NCI-H1436 (cell line): ENCODE measurements around the gene PTTG1IP.

Source experiments
- DNase-seq: peaks from one replicate; lab custom pipeline; 2025; lab: John Stamatoyannopoulos, UW

The PTTG1IP gene

DNA sequence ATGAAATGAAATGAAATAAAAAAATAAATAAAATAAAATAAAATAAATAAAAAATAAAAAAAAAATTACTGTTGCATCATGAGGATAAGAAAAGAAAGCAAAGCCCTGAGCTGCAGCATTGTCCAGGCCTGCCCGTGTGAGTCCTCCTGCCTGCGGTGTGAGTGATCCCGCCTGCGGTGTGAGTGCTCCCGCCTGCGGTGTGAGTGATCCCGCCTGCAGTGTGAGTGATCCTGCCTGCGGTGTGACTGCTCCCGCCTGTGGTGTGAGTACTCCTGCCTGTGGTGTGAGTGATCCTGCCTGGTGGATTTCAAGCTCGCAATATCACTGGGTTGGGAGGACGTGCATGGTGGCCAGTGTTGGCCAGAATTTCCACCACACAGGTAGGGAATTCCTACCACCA lies 22.4 kb upstream of the PTTG1IP start:
- DNase-seq, result no peak

- DNase-seq, result no peak
These were observed 21.3 kb upstream of the PTTG1IP start for GRCh38 chr21:44894687-44895302.

- DNase-seq, result no peak
These were observed 20.6 kb upstream of the PTTG1IP start for GRCh38 chr21:44893948-44894656.

GRCh38 chr21:44893278-44893556 lies 19.7 kb upstream of the PTTG1IP start:
- DNase-seq, result no peak

DNA sequence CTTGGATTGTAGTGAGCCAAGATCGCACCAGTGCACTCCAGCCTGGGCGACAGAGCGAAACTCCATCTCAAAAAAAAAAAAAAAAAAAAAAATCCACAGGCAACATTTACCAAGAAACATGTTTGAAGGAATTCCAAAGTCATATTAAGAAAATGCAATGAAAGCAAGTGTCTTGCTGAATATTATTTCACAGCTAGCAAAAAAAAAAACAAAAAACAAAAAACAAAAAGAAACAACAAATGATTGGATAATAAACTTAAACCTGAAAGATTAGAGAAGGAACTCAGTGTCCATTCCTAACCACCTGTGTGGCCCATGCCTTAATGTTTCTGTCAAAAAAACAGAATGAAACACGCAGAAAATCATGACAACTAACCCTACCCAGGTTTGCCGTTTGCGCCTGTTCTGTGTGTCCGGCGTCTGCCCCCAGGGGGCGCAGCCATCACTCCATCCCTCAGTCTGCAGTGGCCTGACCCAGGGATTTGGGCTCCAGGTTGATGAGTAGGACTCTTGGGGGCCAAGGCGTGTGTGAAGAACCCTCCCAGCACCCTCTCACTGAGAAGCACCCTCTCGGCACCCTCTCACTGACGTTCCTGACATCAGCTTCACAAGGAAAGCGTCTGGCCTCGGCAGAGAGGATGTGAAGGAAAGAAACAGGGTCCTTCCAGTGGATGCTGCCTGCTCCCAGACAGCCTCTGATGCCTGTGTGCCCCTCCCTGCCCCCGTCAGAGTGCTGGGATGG lies 19.2 kb upstream of the PTTG1IP start:
- no peak for DNase-seq

DNA sequence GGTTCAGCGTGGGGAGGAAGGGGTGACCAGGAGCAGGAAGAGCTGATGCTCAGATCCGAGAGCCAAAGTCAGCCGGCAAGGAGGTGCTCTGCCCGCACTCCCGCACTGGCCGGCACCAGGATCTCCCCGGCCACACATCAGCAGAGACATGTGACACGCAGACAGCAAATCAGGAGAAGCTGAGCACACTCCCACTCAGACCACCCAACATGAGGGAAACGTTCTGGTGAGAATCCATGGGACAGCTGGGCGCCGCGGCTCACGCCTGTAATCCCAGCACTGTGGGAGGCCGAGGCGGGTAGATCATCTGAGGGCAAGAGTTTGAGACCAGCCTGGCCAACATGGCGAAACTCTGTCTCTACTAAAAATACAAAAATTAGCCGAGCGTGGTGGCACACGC lies 18.6 kb upstream of the PTTG1IP start:
- DNase-seq, result no peak

DNA sequence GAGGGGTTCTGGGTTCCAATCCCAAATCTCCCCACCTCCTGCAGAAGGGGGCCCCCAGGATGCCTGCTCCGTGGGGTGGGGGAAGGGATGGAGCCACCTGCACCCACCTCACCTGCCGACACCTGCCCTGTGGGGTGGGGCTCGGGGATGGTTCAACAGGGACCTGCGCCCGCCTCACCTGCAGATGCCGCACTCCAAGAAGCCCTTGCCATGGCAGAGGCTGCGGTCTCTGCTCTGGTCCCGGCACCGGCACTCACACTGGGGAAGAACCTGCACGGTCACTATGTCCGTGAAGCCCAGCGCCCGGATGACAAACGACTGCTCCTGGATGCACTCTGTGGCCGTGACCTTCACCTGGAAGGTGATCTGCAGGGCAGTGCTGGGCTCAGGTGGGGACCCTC lies 18.1 kb upstream of the PTTG1IP start:
- DNase-seq, result no peak

DNA sequence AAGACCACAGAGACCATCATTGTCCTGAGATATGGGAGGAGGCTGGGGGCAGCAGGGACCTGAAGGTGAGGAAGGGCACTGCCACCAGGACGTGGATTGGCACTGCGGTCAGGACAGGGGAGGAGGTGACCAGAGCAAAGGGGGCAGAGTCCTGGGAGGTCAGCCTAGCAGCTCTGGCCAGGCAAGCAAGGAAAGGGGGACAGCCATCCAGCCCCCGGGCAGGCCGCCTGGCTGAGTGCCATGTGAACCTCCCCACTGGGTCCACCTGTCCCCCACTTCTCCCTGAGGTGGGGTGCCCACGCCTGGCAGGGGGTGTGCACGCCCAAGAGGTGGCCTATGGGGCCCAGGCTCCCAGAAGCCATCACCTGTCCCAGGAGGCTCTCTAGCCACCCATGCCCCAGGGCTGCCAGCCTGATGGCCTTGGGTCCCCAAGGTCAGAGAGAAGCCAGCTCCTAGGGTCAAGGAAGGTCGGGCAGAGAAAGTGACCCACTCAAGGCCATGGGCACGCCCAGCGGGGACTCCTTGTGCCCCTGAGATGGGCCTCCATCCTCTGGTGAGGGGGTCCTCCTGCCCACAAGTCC lies 17.6 kb upstream of the PTTG1IP start:
- DNase-seq, result no peak

DNA sequence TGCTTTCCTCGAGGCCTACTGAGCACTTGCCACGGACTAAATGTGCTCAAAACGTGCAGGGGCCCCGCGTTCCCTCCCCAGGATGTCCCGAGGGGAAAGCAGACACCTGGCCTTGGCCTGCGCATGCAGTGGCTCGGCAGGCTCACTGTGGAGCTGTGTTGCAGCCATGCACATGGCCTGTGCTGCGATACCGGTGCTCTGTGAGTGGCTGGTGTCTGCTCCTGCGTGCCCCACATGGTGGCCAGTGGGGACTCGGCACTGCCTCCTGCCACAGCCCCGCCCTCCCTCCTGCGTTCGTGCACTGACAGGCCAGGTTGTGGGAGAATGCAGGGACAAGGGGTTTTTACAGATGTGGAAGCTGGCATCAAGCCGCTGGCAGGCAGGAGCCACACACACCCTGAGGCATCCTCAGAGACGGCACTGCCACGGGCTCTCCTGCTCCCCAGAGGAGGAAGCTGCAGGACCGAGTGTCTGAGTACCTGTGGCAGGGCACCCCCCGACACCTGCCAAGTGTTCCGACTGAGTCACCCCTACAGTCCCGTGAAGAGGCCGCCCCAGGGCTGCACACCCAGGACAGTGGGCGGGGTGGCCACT lies 16.9 kb upstream of the PTTG1IP start:
- DNase-seq, result no peak

DNA sequence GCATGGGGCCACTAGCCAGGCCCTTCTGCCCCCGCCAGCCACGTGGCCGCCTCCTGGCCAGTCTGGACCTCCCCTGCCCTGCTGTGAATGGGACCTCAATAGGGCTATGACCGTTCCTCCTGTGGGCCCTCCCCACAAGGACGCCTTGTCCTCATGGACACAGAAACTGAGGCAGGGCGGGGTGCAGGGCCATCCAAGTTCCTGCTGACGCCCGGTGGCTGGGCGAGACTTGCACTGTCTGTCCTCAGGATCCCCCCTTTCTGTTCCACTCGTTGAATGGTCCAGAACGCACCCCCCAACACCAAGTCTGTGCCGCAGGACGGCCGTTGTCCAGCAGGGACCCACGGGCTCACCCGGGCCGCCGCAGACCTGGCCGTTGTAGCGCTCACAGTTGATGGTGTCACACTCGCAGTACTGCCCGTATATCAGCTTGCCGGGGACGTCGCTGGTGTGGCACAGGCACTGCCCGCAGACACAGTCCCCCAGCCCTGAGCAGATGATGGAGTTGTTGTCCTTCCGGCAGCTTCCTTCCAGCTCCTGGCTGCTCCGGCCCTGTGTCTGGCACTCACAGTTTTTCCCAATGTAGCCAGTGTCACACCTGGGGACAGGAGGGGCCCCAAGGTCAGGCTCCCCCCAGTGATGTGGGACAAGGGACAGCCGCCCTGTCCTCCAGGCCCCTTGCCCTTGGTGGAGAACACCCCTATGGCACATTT lies 16.3 kb upstream of the PTTG1IP start:
- DNase-seq, result no peak

GRCh38 chr21:44888581-44889550 lies 15.4 kb upstream of the PTTG1IP start:
- DNase-seq, result no peak

DNA sequence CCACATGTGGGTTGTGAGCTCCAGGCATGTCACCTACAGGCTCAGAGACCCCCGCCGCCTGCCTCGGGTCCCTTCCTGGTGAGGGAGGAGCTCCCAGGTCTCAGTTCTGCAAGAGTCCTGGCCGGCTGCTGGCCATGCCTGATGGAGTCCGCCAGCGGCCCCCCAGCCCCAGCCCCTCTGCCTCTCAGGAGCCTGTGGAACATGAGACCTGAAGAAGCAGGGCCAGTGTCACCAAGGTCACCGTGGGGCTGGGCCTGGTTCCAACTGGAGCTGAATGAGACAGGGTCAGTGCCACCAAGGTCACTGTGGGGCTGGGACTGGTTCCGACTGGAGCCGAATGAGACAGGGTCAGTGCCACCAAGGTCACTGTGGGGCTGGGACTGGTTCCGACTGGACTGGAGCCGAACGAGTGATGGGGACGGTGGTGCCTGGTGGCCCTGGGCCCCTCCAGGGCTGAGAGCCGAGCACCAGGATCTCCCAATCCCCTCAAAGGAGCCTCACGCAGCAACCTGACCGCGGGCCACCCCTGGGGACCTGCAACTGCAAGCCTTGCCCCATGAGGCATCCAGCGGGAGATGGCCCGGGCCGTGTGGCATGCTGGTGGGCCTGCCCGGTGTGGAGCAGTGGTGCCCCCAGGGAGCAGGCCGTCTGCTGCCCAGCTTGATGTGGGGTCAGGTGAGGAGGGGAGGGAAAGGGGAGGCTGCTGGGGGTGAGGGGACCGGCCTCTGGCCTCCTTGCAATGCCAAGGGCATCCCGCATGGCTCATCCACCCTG lies 14.5 kb upstream of the PTTG1IP start:
- DNase-seq, result no peak

GRCh38 chr21:44887126-44887806 lies 13.8 kb upstream of the PTTG1IP start:
- no peak for DNase-seq

DNA sequence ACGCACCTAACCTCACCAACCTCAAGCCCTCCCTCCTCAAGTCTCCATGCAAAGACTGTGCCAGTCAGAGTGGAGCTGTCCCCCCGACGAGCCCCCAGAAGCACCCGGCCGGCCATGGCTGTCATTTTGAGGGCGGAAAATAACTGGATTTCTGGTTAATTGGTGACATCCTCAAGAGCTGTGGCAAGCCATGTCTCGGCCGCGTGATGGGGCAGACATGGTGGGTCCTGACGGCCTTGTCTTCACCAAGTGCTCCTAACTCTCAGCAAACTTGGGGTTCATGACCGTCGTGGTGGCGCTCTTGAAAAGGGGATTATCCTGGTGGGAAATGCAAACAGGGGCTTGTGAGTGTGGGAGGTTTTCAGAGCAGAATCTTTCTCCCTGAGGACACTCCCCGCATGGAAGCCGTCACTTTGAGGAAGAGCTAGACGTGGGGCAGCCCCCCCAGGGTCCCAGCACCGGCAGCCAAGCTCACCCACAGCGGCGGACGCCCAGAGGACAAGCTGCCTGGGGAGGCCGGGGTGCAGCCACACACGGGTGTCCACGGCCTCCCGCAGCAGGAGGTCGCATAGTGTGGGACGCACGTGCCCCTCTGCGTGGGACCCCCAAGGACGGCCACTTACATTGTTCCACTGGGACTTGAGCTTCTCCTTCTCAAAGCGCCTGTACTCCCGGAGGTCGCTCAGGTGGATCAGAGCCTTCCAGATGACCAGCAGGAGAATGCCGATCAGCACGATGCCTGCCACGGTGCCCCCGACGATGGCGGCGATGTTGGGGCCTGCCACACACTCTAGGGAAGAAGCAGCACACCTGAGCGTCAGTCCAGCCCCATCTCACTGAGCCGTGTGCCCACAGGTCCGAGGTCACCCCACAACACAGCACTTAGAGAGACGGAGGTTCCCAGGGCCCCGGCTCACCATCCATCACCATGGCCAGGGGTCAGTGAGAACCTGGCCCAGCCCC lies 12.9 kb upstream of the PTTG1IP start:
- DNase-seq, result no peak

GRCh38 chr21:44885615-44886014 lies 12.1 kb upstream of the PTTG1IP start:
- DNase-seq, result no peak

DNA sequence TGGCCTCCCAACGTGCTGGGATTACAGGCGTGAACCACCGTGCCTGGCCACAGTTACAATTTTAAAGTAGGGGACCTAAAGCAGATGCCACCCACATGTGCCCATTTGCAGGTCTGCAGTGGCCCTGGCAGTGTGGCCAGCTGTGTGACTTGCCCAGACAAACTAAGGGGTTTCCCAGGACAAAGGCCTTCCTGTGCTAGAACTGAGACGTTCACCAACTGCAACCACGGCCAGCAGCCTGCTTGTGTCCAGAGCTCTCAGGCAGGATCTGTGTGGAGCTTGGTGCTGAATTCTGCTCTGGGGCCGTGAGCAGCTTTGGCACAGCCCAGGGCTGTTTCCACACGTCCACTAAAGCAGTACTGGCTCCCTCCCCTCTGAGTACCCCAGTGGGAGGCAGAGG lies 10.6 kb upstream of the PTTG1IP start:
- DNase-seq, result no peak

DNA sequence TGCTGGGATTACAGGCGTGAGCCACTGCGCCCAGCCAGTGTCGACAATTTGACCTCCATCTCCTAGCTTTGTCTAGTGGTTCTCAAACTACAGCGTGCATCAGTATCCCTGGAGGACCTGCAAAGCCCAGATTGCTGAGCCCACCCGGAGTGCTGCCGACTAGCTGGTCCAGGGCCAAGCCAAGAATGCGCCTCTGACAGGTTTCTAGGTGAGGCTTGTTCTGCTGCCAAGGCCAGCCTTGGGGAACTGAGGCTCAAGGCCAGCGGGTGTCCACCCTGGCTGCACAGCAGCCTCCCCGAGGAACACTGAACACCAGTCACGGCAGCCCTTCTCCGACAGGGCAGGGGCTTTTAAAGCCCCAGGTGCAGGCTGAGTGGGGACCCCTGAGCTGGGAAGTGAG lies 9.8 kb upstream of the PTTG1IP start:
- DNase-seq, result no peak

DNA sequence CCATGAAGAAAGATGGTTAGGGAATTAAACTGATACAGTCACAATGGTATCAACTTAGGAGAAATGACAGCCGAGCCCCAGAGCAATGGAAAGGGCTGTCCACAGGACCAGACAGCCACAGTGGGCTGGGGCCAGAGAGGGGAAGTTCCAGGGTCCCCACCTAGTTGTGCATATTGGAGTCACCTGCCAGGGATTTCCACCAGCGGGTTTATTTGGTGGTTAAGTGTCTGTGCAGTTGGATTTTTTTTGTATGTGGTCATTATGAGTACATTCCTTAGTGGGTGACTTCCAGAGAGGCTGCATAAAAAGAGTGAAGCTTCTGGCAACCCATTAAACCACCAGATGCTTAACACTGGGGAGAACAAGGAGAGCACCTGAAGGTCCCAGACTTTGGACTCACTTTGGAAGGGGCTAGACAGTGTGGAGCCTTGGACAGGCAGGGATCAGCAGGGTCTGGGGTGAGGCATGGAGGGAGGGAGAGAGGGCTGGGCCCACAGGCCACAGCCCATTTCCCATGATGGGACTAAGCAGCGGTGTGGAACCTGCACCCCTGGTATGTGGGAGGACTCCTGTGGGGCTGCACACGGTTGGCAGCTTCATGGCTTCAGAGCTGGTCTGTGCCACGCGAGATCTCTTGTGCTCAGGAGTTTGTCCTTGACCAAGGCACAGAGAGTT lies 7.8 kb upstream of the PTTG1IP start:
- no peak for DNase-seq
